Loucy (cell line): Measurements from ENCODE around the gene EFR3B.

Experiments
- H2AFZ ChIP-seq: fragments of 200-600 bp; sonication (generic); 2 replicates; pipeline ENCODE4 v1.6.0; 2016; ENCODE audit warnings: antibody characterized with exemption, mild to moderate bottlenecking, low read length, moderate library complexity
- H3F3A ChIP-seq: fragments of 200-600 bp; 2 replicates; pipeline ENCODE4 v1.6.0; 2016; ENCODE audit warnings: antibody characterized with exemption, low read depth, mild to moderate bottlenecking
- H3K27me3 ChIP-seq: fragments of 200-600 bp; sonication (generic); 2 replicates; pipeline ENCODE4 v1.6.1; 2014; ENCODE audit warnings: low read length, mild to moderate bottlenecking; ENCODE audit not compliant: insufficient read depth, poor library complexity, severe bottlenecking
- H3K36me3 ChIP-seq: fragments of 200-600 bp; sonication (generic); 2 replicates; pipeline ENCODE4 v1.6.1; 2016; ENCODE audit warnings: low read length; ENCODE audit not compliant: insufficient read depth
- H3K4me1 ChIP-seq: fragments of 200-600 bp; sonication (generic); 2 replicates; pipeline ENCODE4 v1.5.1; 2014; ENCODE audit warnings: low read length, mild to moderate bottlenecking; ENCODE audit not compliant: insufficient read depth, poor library complexity, severe bottlenecking
- H3K4me2 ChIP-seq: fragments of 200-600 bp; sonication (generic); 2 replicates; pipeline ENCODE4 v1.6.0; 2014; ENCODE audit warnings: antibody characterized with exemption, low read length, low read depth, mild to moderate bottlenecking; ENCODE audit not compliant: poor library complexity, severe bottlenecking
- H3K4me3 ChIP-seq: fragments of 200-600 bp; sonication (generic); 2 replicates; pipeline ENCODE4 v1.5.1; 2014; ENCODE audit warnings: low read length, mild to moderate bottlenecking, mixed read lengths; ENCODE audit not compliant: poor library complexity, severe bottlenecking
- H3K79me2 ChIP-seq: fragments of 200-600 bp; sonication (generic); 2 replicates; pipeline ENCODE4 v1.6.1; 2014; ENCODE audit warnings: low read length; ENCODE audit not compliant: insufficient read depth
- H3K9ac ChIP-seq: fragments of 200-600 bp; sonication (generic); 2 replicates; pipeline ENCODE4 v1.6.0; 2014; ENCODE audit warnings: mild to moderate bottlenecking, low read depth, low read length, moderate library complexity; ENCODE audit not compliant: poor library complexity, severe bottlenecking
- H3K9me2 ChIP-seq: fragments of 200-600 bp; sonication (generic); replicated peaks from 2 replicates; pipeline ENCODE4 v1.6.1; 2016; ENCODE audit warnings: low read depth, low read length, mixed read lengths
- H3K9me3 ChIP-seq: fragments of 200-600 bp; sonication (generic); 2 replicates; pipeline ENCODE4 v1.6.1; 2014; ENCODE audit warnings: mild to moderate bottlenecking, antibody characterized with exemption, low read length, low read depth; ENCODE audit not compliant: insufficient read depth
- H4K20me1 ChIP-seq: fragments of 200-600 bp; sonication (generic); 2 replicates; pipeline ENCODE4 v1.6.0; 2014; ENCODE audit warnings: antibody characterized with exemption, low read length, mild to moderate bottlenecking; ENCODE audit not compliant: insufficient read depth, poor library complexity, severe bottlenecking
- CTCF ChIP-seq: fragments of 200-600 bp; sonication (generic); conservative IDR thresholded peaks from 2 replicates; pipeline ENCODE4 v1.5.1; 2014; ENCODE audit warnings: mild to moderate bottlenecking, antibody characterized with exemption, low read length
- EZH2phosphoT487 ChIP-seq: fragments of 200-600 bp; IDR thresholded peaks from 2 replicates; pipeline ENCODE4 v1.6.1; 2018; ENCODE audit warnings: antibody characterized with exemption, mild to moderate bottlenecking, moderate library complexity, borderline replicate concordance

Gene EFR3B

DNA sequence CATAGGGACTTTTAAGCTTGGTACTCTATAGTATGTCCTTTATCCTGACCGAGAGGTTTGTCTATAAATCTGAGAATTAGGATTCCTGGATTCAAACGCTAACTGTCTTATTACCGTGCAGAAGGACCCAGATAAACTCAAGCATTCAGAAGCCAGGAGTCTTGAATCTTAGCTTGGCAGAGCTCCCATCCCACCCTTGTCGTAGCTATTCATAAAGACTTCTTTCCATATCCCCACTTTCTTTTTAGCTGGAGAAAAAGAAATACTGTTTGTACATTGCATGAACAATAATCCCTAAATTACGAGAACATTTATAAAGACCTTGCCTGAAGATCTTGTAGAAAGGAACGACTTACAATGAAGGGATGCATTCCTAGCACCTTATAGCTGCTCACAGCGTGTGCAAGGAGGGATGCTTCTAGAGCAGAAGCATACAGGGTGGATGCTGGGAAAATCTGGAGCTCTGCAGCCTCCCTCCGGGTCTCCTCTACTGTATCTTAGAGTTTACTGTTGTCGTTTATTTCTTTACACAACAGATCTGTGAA is 13.6 kb downstream of the EFR3B start:
- Histone ChIP-seq H3K4me1 (no peaks in the 10 kb centered on the region), H3K4me2 (no peak overlapping the region), H3K27me3 (no peaks in the 10 kb centered on the region), H3K79me2 (no peaks in the 10 kb centered on the region), H3K36me3 (no peaks in the 10 kb centered on the region), H2AFZ (no peak overlapping the region), H3K9me2 (no peaks in the 10 kb centered on the region), H3K4me3 (no peak overlapping the region), H3K9ac (no peak overlapping the region), H3F3A (no peaks in the 10 kb centered on the region), H4K20me1 (no peaks in the 10 kb centered on the region), H3K9me3 (no peaks in the 10 kb centered on the region)
- TF ChIP-seq EZH2phosphoT487 (no peak), CTCF (no peak)

- Histone ChIP-seq H3K79me2 (no peaks in the 10 kb centered on the region), H3K27me3 (no peaks in the 10 kb centered on the region), H3K4me1 (no peaks in the 10 kb centered on the region), H3F3A (no peaks in the 10 kb centered on the region), H3K9ac (no peak overlapping the region), H3K9me3 (no peaks in the 10 kb centered on the region), H3K4me2 (no peak overlapping the region), H3K4me3 (no peak overlapping the region), H3K36me3 (no peaks in the 10 kb centered on the region), H3K9me2 (no peaks in the 10 kb centered on the region), H4K20me1 (no peaks in the 10 kb centered on the region), H2AFZ (no peak overlapping the region)
- TF ChIP-seq CTCF = no peak
- no peak for TF ChIP-seq EZH2phosphoT487
These were observed 14.4 kb downstream of the EFR3B start for GRCh38 chr2:25056098-25056821.

GRCh38 chr2:25062511-25062917 is 20.6 kb downstream of the EFR3B start:
- no peaks in the 10 kb centered on the region for H3K36me3 ChIP-seq
- H3K4me3 ChIP-seq = no peak overlapping the region
- H3K4me1 ChIP-seq = peaks cover 6% of the 10 kb centered on the region
- no peaks in the 10 kb centered on the region for H3K27me3 ChIP-seq
- H2AFZ ChIP-seq = no peak overlapping the region
- H3K9me3 ChIP-seq = no peaks in the 10 kb centered on the region
- H3F3A ChIP-seq = no peaks in the 10 kb centered on the region
- no peaks in the 10 kb centered on the region for H4K20me1 ChIP-seq
- H3K9ac ChIP-seq = no peak overlapping the region
- H3K9me2 ChIP-seq = no peaks in the 10 kb centered on the region
- no peak for TF ChIP-seq CTCF
- TF ChIP-seq EZH2phosphoT487 = no peak
- H3K4me2 ChIP-seq = no peak overlapping the region
- H3K79me2 ChIP-seq = no peaks in the 10 kb centered on the region
